Activated gamma-delta T cell treated with Interleukin-2 at 50 U/mL for 16 hours (primary cell): Measurements from ENCODE around the gene DIAPH3.

Source experiments
- DNase-seq: peaks from one replicate; pipeline ENCODE4 v3.0.0-alpha.2; 2020

Gene DIAPH3

DNA sequence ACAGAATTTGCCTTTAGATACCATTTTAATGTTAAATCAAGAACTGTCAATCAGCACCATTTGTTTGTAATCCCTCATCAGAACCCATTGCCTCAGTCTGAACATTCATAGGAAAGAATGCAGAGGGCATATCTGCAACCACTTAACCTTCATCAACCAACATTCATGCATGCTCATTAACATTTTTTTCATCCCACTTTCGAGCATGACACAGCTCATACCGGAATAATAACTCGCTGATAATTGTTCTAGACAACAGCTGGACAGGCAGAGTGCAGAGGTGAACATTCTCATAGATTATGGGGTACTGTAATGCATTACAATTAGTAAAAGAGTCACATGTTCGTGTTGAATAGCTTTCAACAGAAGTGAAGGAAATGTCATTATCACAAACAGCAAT lies 216.8 kb downstream of the DIAPH3 start:
- DNase-seq: no peak

DNA sequence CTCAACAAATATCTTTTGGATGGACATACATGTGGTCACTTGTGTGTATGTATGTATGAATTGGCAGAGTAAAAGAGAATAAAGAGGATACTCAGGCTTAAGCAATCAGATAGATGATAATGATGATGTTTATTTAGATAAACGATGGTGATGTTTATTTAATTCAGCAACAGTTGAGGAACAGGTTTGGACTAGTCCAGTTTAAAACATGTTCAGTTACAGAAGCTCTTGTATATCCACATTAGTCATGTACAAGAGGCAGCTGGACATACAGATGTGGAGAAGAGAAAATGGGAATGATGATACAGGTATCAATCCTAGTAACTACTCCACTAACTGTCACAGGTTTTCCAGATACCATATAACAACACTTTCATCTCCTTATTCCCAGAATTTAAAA lies 232.1 kb downstream of the DIAPH3 start:
- no peak for DNase-seq

DNA sequence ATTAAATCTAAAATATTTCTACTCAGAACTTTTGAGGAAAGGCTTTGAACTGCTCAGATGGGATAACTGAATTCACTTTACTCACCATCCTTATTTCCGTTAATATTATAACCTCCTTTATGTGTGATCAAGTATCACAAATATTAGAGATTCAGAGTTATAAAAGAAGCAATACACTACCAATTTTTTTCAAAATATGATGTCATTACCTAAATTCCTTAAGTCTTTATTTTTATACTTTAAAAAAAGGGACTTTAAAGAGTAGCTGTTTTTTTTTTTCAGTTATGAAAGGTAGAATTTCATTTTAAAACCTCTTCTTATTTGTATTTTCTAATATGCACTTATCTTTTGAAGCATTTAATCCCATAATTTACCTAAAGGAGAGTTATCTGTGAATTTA lies 239.5 kb downstream of the DIAPH3 start:
- DNase-seq: no peak

DNA sequence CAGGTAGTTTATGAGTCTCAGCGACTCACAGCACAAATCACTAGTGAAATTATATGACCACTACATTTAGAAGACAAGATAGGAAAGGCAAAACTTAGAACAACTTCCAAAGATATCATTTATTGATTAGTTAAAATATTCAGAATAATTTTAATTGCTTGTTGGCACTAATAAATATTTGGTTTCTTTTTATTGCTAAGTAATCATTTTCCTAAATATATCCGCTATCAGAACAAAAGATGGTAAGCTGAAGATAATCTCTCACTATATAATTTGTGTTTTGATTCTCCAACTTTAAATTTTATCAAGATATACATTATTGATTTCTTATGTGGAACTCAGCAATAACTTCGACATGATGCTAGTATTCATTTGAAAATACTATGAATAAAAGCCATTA lies 248.5 kb downstream of the DIAPH3 start:
- no peak for DNase-seq

DNA sequence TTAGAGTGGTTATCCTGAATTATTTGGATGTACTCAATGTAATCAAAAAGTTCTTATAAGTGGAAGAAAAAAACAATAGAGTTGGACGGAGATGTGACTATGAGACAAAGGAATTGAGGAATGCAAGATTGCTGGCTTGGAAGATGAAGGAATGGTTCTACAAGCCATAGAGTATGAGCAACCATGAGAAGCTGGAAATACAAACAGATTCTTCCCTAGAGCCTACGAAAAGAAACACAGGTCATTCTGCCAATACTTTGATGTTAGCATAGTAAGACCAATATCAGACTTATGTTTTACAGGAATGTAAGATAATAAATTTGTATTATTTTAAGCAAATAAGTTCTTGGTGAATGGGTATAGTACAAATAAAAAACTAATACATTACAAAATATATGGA lies 249.2 kb downstream of the DIAPH3 start:
- no peak for DNase-seq

DNA sequence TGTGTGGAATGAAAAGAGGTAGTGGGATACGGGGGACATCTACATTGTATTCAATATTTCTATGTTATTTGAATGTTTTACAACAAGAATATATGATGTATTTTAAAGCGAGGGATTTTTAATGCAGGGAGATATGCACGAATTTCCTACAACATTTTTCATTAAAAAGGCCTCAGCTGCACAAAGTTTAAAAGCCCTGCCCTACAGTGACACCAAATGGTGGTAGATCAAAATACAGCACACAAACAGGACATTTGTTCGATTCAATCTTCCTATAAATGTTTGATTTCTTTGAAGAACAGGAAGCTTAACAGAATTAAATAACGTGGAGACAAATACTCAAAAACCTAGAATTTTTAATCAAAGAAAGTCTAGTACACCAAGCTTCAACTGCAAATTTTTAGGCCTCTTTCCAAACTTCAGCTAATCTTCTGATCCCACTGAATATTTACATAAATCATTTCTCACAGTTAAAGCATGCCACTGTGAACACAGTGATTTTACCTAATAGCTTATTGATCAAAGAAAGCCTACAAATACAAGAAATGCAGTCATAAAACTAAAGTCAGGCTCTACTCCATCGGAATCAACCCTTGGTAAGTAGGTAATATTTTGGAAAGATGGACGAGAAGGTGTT lies 257.2 kb downstream of the DIAPH3 start:
- no peak for DNase-seq

DNA sequence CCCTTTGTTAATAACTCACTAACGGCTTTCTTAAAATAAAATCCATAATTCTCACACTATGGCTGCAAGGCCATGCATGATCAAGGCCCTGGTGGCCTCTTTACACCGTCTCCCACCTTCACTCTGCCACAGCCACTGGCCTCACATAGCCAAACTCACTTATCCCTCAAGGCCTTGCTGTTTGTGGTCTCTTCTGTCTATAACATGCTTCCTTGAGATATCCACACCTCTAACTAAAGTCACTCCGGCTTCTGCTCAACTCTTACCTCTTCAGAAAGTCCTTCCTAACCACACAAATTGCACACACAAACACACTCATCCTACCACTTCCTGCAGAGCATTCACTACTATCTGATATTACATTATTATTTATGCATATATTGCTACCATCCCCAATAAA lies 262.5 kb downstream of the DIAPH3 start:
- DNase-seq: no peak

DNA sequence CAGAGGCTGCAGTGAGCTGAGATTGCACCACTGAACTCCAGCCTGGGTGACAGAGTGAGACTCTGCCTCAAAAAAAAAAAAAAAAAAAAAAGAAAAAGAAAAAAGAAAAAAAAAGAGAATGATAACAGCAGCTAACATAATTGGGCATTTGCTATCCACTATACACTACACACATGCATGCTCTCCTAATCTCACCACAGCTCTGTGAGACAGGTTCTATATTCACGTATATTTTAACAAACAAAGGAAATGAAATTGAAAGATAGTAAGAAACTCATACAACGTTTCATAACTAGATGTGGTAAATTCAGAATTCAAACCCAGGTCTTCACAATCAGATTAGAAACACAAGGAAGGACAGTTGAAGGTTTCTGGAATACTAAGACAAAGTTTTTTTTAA lies 265.7 kb downstream of the DIAPH3 start:
- no peak for DNase-seq

DNA sequence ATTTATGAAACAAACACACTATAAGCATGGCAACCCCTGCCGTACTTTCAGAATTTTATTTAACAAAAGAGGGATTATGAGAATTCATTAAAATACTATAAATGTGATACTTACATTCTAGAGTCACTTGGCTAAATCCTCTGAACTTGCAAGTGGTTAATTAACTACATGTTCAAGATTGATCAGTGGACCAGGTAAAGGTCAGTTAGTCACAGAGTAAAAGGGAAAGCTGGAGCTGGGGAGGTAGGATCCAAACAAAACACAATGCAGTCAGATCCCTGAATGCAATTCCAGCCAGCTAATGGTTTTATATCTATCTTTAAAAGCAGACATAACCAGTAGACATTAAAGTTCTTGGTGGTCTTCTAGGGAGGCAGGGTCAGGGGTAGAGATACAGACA lies 270.5 kb downstream of the DIAPH3 start:
- DNase-seq: no peak

DNA sequence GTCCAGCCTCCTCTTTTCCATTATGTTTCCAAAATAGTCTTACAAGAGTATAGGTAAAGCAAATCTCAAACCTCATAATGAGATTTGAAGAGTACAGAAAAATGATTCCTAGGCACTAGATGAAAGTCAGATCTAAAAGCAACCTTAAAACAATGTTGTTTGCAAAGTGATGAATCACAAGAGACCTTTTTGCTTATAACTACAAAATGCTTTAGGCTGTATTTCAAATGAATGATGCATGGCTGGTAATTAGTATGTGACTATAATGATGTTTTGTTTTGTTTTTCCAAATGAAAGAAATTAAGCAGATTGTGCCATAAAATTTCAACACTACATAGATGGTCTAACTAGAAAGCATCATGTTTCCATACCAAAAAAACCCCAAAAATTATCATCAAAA lies 272.7 kb downstream of the DIAPH3 start:
- DNase-seq: no peak

DNA sequence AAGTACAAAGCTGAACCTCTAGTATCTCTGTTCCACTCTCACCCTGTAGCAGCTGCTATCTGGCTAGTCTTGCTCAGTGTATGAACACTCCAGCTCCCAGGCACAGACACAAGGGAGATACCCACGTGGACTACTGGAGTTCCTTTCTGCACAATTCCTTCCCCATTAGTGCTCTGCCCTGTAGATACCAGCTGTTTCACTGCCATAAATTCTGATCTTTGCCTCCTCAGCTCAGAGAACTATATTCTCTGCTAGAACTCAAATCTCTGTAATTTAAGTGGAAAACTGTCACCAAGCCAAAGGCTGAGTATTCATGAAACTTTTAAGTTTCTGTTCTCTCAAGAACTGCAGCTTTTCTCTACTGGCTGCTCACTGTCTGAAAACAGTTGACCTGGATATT lies 273.7 kb downstream of the DIAPH3 start:
- DNase-seq: no peak

DNA sequence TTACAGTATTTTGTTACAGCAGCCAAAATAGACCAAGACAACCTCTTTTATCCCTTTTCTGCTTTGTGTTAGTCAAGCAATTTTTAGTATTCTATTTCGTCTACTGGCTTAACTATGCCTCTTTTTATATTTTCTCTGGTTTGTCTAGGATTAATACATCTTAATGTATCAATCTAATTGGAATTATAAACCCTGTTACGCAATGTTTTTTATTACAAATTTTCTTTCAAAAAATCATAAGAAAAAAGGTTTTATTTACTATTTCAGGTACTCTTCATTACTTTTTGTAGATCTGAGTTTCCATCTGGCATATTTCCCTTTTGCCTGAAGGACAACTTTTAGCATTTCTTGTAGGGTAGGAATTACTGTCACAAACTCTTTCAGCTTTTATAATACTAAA lies 275.3 kb downstream of the DIAPH3 start:
- DNase-seq: no peak

DNA sequence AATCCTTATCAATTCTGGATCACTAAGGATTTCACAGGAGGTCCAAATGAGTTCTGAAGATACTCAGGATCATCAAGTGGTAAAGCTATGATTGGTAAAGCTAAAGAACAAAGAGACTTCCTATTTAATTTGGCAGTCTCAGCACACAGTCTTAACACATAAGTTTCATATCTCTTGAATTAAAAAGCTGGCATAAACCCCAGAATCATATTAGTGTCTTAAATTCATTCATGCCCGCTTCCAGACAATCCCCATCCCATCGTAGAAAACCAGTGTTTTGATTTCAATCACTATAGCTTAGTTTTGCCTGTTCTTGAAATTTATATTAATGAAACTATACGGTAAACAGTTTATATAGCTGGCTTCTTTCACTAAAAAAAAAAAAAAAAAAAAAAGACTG lies 278.7 kb downstream of the DIAPH3 start:
- DNase-seq: no peak

DNA sequence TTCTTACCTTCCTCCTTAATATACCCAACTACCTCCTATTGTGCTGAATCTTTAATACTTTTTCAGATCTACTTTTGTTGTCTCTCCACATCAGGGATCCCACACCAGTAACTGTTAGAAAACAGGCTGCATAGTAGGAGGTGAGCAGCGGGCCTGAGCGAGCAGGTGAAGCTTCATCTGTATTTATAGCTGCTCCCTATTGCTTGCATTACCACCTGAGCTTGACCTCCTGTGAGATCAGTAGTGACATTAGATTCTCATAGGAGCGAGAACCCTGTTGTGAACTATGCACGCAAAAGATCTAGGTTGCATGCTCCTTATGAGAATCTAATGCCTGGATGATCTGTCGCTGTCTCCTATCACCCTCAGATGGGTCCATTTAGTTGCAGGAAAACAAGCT lies 279.8 kb downstream of the DIAPH3 start:
- DNase-seq: no peak

DNA sequence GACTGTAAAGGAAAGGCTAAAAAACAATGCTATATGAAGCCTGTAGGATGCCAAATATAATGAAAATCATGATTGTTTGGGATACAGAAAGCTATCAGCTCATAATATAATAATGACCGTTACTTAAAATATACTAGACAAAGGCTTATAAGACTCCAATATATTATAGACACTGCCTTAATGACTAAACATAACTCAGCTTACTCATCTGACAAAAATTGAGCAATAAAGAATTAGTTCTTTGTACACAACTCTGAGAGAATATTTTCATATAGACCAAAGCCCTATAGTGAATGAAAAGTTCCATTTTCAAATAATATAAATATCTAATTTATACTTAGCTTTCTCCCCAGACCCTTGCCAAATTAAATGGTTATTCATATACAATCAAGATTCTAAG lies 283.3 kb downstream of the DIAPH3 start:
- no peak for DNase-seq

DNA sequence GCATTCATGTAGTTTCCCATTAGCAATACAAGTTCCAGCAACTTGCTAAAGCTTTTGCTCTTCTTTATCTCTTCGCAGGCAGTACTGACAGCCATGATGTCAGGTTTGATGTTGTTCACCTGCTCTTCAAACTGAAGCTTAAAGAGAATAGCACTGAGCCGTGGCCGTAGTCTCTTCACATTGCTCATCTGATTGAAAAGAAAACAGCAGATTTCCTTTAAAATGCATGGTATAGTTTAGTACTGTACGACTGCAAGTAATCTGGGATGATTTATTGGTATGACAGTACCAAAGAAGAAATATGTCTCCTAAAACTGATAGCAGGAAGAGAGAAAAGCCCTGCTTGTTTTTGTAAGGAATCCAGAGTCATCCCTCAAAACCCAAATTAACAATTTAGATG lies 284.4 kb downstream of the DIAPH3 start:
- no peak for DNase-seq

DNA sequence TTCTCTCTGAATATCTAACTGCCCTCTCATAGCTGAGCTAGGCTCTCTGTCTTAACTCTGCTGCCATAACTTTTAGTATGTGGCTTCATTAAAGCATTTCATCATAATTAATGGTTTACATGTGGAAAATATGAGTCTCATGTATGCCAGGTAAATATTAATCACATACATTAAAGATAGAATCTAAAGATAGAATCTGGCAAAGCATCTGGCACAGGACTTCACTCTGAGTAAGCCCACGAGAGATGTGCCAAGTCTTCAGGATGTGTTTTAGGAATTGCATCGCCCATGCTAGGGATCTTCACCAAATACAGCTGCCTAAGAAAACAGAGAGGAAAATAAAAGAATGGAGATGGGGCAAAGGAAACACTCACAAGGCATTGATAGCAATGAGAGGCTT lies 285.8 kb downstream of the DIAPH3 start:
- no peak for DNase-seq

DNA sequence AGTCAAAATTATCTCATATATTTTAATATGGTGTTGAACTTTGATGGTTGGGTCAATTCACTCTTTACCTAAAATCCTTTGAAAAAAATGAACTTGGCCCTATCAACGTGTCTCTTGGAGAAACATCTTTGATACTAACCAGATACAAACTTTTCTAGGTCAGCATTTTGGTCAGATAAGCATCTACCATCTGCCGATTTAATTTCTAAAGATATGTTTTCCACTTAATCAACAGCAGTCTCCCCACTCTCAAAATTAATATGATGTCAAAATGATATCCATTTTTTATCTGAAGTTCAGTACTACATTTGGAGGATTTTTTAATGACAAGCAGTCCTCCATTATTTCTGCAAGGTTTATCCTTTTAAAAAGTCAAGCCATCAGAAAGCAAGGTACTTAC lies 288.8 kb downstream of the DIAPH3 start:
- DNase-seq: no peak

DNA sequence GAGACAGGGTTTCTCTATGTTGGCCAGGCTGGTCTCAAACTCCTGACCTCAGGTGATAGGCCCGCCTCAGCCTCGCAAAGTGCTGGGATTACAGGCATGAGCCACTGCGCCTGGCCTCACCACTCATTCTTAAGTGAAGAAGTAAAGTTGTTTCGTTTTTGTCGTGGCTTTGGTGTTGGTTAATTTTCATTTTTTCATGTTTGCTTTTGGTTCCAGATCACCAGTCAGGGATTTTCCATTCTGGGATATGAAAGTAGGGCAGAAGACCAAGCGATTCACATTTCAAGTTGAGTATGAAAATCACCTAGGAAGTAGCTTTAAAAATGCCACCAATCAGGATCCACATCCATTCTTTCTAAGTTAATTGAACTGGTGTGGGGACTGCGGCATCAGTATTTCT lies 289.9 kb downstream of the DIAPH3 start:
- DNase-seq: no peak

DNA sequence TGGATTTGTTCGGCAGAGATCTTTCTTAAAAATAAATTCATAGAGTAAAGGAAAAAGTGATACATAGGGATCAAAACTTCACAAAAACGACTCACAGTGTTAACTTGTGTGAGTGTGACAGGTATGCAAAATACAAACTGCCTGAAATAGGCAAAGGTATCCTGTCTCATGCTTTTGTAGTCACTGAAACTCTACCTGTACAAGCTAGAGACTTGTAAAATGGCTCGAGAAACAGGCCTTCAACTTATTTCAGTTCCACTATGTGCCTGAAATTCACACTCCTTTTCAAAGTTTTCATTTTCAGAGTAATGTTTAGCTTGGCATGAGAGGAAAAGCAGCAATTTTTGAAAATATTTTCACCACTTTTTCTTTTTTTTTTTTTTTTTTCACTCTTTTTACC lies 290.4 kb downstream of the DIAPH3 start:
- no peak for DNase-seq

DNA sequence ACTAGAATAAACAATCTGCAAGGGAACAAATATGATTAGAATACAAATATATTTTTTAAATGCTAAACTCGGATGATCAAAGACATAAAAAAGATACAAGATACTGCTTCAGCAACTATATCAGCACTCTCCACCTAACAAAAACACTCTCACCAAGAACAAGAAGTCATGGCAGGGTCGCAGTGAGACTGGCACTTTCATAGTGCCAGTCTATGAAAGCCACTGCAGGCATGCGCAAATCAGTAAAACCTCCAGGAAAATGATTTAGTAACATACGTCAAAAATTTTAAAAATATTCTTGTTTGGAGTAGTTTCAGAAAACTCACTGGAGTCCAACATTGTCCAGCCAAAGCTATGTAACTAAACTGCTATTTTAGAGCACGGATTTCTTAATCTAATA lies 295.9 kb downstream of the DIAPH3 start:
- no peak for DNase-seq

DNA sequence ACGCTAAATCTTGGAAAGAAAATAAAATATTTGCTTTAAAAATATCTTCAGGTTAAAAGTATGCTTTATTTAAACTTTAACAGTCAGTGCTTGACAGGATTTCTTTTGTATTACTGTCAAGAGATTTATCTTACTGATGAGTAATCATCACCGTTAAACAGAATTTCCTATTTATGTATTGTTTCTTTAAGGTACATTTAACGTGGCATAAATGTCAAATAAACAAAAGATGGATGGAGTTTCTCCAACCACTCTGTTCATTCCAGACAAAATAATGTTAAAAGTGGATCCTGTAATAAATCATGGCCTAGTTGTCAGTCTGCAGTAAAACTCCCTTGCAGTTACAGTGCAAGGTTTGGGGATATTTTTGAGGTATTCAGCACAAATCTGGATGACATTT lies 298.3 kb downstream of the DIAPH3 start:
- DNase-seq: no peak

DNA sequence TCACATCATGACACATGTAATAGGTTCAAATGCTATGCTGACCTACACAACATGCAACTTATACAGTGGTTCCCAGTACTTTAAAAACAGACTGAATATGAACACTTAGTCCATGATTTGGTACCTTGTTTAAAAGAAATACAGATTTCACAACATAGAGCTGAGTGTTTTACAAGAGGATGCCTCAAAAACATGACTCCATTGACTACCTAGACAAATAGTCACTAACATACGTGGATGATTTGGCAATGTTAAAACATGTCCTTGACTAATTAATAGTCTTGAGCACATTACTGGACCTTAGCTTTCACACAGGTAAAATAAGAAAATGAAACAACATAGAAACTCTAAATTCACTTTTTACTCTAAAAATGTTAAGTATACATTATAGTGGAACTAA lies 300.1 kb downstream of the DIAPH3 start:
- DNase-seq: no peak

DNA sequence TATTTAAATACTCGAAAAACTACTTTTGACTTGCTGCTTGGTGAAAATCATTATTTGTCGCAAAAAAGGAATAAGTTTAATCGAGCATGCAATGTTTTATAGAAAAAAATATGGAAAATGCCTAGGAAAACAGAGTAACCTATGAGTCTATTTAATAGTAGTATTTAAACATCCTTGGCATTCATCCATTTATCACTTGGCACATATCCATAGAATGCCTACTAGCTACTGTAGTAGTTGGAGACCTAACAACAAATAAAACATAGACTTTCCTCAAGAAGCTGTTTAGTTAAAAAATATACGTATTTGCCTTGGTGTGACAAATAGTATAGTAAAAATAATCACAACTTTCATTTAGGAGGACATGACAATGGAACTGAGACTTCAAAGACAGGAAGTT lies 302.1 kb downstream of the DIAPH3 start:
- no peak for DNase-seq

DNA sequence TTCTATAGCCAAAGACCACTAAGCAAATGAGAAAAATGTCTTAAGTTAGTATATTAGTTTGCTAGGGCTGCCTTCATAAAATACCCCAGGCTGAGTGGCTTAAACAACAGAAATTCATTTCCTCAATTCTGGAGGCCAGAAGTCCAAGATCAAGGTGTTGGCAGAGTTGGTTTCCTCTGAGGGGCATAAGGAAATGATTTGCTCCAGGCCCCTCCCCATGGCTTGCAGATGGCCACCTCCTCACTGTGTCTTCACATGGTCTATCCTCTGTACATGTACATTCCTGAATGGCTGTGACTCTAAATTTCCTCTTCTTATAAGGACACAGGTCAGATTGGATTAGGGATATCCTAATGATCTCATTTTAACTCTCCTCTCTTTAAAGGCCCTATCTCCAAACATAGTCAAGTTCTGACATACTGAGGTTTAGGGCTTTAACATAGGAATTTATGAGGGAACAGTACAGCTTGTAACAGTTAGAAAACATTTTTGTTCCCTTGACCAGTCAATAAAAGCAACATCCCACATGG lies 307.4 kb downstream of the DIAPH3 start:
- no peak for DNase-seq
